Glutamatergic neuron (in vitro differentiated cells): Measurements from ENCODE around the gene CCDC188. TPM values are rescaled to one million over a fixed set of nuclear protein-coding genes. Genes with fewer than 3 reads are reported as not detected.

Source experiments
- DNase-seq: peaks from one replicate; pipeline ENCODE4 v3.0.0; 2022
- H3K27ac Mint-ChIP-seq: one replicate; pipeline ENCODE4 v1.8.0; 2020; ENCODE audit warnings: mild to moderate bottlenecking, mixed read lengths, inconsistent platforms; ENCODE audit not compliant: unreplicated experiment
- H3K27me3 Mint-ChIP-seq: one replicate; pipeline ENCODE4 v1.8.0; 2020; ENCODE audit warnings: mild to moderate bottlenecking, moderate library complexity, mixed read lengths, inconsistent platforms; ENCODE audit not compliant: unreplicated experiment
- H3K36me3 Mint-ChIP-seq: one replicate; pipeline ENCODE4 v1.8.0; 2020; ENCODE audit warnings: mild to moderate bottlenecking, mixed read lengths, inconsistent platforms; ENCODE audit not compliant: unreplicated experiment
- H3K4me1 Mint-ChIP-seq: one replicate; pipeline ENCODE4 v1.8.0; 2020; ENCODE audit warnings: mild to moderate bottlenecking, low read depth, mixed read lengths, inconsistent platforms; ENCODE audit not compliant: unreplicated experiment
- H3K4me3 Mint-ChIP-seq: one replicate; pipeline ENCODE4 v1.8.0; 2020; ENCODE audit warnings: mild to moderate bottlenecking, mixed read lengths, inconsistent platforms; ENCODE audit not compliant: unreplicated experiment
- H3K9me3 Mint-ChIP-seq: one replicate; pipeline ENCODE4 v1.8.0; 2020; ENCODE audit warnings: mild to moderate bottlenecking, moderate library complexity, mixed read lengths, inconsistent platforms; ENCODE audit not compliant: unreplicated experiment
- CTCF ChIP-seq: fragments of 200-600 bp; sonication (generic); IDR thresholded peaks from one replicate; pipeline ENCODE4 v1.5.0; 2021; ENCODE audit not compliant: partially characterized antibody, unreplicated experiment
- total RNA-seq: library from RNA; stranded (reverse); fragmentation: NEBNext Ultra II Directional; extraction: Animal tissue kit (Norgen Biotek cat#: 25700); gene quantifications from one replicate; pipeline ENCODE4 v1.2.1, GENCODE V29; 2021; ENCODE audit not compliant: unreplicated experiment

CCDC188 gene
- total RNA-seq, 1 donor from 2014 or later: 0.54 TPM

GRCh38 chr22:20145832-20146223, 5.0 kb downstream of the CCDC188 start:
- Mint-ChIP-seq H3K9me3 (no peaks in the 10 kb centered on the region), H3K27me3 (no peaks in the 10 kb centered on the region), H3K36me3 (no peaks in the 10 kb centered on the region), H3K27ac (no peak overlapping the region), H3K4me1 (peaks cover 5% of the 10 kb centered on the region), H3K4me3 (no peak overlapping the region)
- no peak for DNase-seq
- no peak for TF ChIP-seq CTCF

- Mint-ChIP-seq H3K9me3 (no peaks in the 10 kb centered on the region), H3K4me1 (peaks cover 5% of the 10 kb centered on the region), H3K27me3 (no peaks in the 10 kb centered on the region), H3K4me3 (no peak overlapping the region), H3K27ac (no peak overlapping the region), H3K36me3 (no peaks in the 10 kb centered on the region)
- TF ChIP-seq CTCF: no peak
- no peak for DNase-seq
These were observed 5.5 kb downstream of the CCDC188 start for GRCh38 chr22:20145206-20145831.

- Mint-ChIP-seq H3K4me3 (no peak overlapping the region), H3K36me3 (no peaks in the 10 kb centered on the region), H3K27ac (no peak overlapping the region), H3K9me3 (no peaks in the 10 kb centered on the region), H3K27me3 (no peaks in the 10 kb centered on the region), H3K4me1 (peaks cover 5% of the 10 kb centered on the region)
- DNase-seq: no peak
- no peak for TF ChIP-seq CTCF
These were observed 6.8 kb downstream of the CCDC188 start for GRCh38 chr22:20143883-20144665.

GRCh38 chr22:20142711-20143621, 7.9 kb downstream of the CCDC188 start:
- peaks cover 5% of the 10 kb centered on the region for H3K4me1 Mint-ChIP-seq
- H3K36me3 Mint-ChIP-seq: no peaks in the 10 kb centered on the region
- H3K4me3 Mint-ChIP-seq: no peak overlapping the region
- H3K9me3 Mint-ChIP-seq: no peaks in the 10 kb centered on the region
- DNase-seq: no peak
- H3K27ac Mint-ChIP-seq: no peak overlapping the region
- TF ChIP-seq CTCF: no peak
- H3K27me3 Mint-ChIP-seq: no peaks in the 10 kb centered on the region
